Measurements from ENCODE around the gene CPED1. TPM values are rescaled to one million over a fixed set of nuclear protein-coding genes. Genes with fewer than 3 reads are reported as not detected.

The CPED1 gene
- total RNA-seq, 2 experiments from 2014 or later: not detected

DNA sequence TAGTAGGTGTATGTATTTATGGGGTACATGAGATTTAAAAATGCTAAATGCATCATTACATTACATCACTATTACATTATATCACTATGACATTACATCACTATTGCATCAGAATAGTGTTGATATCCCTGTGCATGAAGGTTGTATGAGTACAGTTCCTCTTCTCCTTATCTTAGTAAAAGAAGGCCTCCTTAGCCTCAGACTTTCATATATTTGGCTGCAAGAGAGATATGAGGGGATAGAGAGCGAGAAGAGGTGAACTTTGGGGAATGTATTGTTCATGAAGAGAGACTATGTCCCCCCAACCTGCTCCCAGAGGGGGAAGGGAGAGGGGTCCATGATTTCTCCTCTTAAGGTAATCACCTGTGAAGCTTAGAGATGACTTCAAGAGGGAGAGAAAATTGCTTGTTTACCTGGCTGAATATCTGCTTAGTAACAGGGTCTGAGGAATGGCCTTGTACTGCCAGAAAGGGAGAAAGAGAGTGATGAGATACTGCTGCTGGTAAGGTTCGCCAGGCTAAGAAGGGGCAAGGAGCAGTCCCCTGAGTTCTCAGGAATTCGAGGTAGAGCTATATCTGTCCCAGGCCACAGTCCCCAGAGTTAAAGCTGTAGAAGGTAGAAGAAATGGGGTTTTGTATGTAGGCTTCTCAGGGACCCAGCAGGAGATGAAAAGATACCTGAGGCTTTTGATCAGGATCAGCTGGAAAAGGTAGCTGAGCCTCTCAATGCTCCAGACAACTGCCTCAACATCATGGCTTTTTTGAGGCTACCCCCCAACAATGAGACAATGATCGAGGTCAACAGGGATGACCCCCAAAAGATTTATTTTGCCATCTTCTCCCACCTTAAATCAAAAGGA is 171.9 kb downstream of the CPED1 start:
- Mint-ChIP-seq H3K4me3 (no peak overlapping the region), H3K27ac (no peak overlapping the region), H3K27me3 (peaks cover 4% of the 10 kb centered on the region), H3K36me3 (no peaks in the 10 kb centered on the region), H3K9me3 (no peaks in the 10 kb centered on the region), H3K4me1 (ENCODE audit: low read depth) (no peaks in the 10 kb centered on the region)
- ChIA-PET POLR2A (no interaction called here), CTCF (interaction anchor here (0.5 kb wide), 1 partner anchor 23 kb away, joined by 3 read pairs; no protein-coding TSS in a partner anchor)
- no peak for DNase-seq
- intact Hi-C loops (cut with micrococcal nuclease): no loop called here

DNA sequence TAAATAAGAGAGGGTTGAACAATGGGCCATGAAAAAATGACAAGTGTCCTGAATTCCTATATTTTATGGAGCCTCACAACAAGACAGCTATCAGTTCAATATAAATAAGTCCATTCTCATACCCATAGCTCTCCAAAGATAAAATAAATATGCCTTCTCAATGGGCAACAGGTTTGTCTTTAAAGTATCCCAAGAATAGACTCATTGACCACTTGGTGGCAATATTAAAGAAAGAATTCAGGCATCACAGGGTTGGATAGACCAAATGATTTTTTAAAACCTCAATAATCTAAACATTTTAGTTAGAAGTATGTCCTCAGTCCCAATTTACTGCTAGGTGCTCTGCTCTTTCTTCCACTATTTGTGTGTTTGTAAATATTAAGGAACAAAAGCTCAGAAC is 175.2 kb downstream of the CPED1 start:
- DNase-seq: no peak
- Mint-ChIP-seq H3K27ac (no peak overlapping the region), H3K27me3 (peaks cover 2% of the 10 kb centered on the region), H3K4me3 (no peak overlapping the region), H3K9me3 (no peaks in the 10 kb centered on the region), H3K4me1 (ENCODE audit: low read depth) (no peaks in the 10 kb centered on the region), H3K36me3 (no peaks in the 10 kb centered on the region)
- ChIA-PET POLR2A (no interaction called here), CTCF (no interaction called here)
- intact Hi-C loops (cut with micrococcal nuclease): no loop called here

DNA sequence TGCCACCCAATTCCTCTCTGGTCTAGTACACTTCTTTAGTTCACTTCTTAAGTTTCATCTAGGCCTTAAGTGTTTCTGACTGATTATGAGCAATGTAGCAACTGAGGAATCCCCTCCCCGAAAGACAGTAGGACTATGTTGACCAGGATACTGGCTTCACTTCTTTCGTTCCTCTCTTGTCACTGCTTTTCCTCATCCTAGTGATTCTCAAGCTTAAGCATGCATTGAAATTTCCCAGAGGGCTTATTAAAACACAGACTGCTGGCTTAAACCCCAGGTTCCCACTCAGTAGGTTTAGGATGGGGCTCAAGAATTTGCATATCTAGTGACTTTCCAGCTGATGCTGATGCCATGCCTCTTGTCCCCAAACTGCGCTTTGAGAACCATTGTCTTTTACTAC is 175.7 kb downstream of the CPED1 start:
- CTCF ChIA-PET: no interaction called here
- H3K9me3 Mint-ChIP-seq: no peaks in the 10 kb centered on the region
- H3K4me3 Mint-ChIP-seq: no peak overlapping the region
- no peak for DNase-seq
- no peaks in the 10 kb centered on the region for H3K4me1 Mint-ChIP-seq (ENCODE audit: low read depth)
- POLR2A ChIA-PET: no interaction called here
- H3K27ac Mint-ChIP-seq: no peak overlapping the region
- no peaks in the 10 kb centered on the region for H3K36me3 Mint-ChIP-seq
- intact Hi-C loops (cut with micrococcal nuclease): no loop called here
- H3K27me3 Mint-ChIP-seq: peaks cover 2% of the 10 kb centered on the region

DNA sequence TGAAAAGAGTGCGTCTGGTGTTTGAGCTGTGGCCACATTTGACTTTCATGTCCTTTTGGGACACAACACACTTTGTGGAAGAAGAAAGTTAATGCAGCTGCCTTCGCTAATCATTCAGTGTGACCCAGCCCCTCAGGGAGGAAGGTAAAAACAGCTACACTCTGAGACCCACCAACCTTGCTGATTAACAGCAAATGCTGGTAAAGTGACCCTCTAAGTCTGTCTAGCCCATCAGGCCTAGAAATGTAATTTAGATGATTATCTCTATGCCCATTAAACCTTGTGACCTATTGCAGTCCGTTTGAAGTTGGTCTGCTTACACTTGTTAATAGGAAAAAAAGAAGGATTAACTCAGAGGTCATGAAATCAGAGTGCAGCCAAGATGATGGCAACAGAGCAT is 178.4 kb downstream of the CPED1 start:
- Mint-ChIP-seq H3K4me3 (no peak overlapping the region), H3K36me3 (no peaks in the 10 kb centered on the region), H3K27ac (no peak overlapping the region), H3K4me1 (ENCODE audit: low read depth) (no peaks in the 10 kb centered on the region), H3K27me3 (peaks cover 6% of the 10 kb centered on the region), H3K9me3 (no peaks in the 10 kb centered on the region)
- ChIA-PET CTCF (no interaction called here), POLR2A (no interaction called here)
- DNase-seq: no peak
- intact Hi-C loops (cut with micrococcal nuclease): no loop called here

DNA sequence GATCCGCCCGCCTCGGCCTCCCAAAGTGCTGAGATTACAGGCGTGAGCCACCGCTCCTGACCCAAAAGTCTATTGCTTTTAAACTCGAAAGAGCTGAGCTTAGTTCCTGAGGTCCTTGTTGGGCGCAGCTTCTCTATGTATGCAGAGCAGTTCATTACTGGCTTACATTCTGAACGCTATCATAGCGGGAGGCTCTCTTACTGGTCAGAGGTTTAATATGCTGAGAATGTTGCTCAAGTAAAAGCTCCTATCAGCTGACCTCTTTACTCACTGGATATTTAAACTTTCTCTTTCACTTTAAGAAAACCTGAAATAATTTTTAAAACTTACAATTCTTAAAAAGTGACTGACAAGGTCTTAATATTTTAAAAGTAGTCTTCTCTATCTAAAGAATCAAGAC is 179.5 kb downstream of the CPED1 start:
- peaks cover 4% of the 10 kb centered on the region for H3K27me3 Mint-ChIP-seq
- CTCF ChIA-PET: no interaction called here
- no peaks in the 10 kb centered on the region for H3K4me1 Mint-ChIP-seq (ENCODE audit: low read depth)
- H3K36me3 Mint-ChIP-seq: no peaks in the 10 kb centered on the region
- no peaks in the 10 kb centered on the region for H3K9me3 Mint-ChIP-seq
- H3K4me3 Mint-ChIP-seq: no peak overlapping the region
- intact Hi-C loops (cut with micrococcal nuclease): no loop called here
- no peak overlapping the region for H3K27ac Mint-ChIP-seq
- POLR2A ChIA-PET: no interaction called here
- no peak for DNase-seq

DNA sequence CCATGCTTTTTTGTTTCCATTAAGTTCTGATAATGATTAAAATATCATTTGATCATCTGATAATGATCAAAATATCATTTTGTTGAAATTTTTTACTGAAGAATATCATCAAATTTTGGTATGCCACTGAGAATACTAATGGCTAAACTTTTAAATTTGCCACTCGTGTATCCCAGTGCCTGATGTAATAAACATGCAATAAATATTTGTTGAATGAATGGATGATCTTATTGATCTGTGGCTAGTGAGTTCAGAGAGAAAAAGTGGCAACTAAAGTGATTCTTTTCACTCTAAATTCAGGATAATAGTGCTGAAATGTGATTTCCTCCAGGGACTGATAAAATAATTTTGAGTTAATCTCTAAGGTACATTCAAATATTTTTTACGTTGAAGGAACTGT is 181.0 kb downstream of the CPED1 start:
- Mint-ChIP-seq H3K4me3 (no peak overlapping the region), H3K4me1 (ENCODE audit: low read depth) (no peaks in the 10 kb centered on the region), H3K9me3 (no peaks in the 10 kb centered on the region), H3K27ac (no peak overlapping the region), H3K27me3 (peaks cover 4% of the 10 kb centered on the region), H3K36me3 (no peaks in the 10 kb centered on the region)
- no peak for DNase-seq
- intact Hi-C loops (cut with micrococcal nuclease): no loop called here
- ChIA-PET CTCF (interaction anchor here (0.6 kb wide), 1 partner anchor 61 kb away, joined by 3 read pairs; no protein-coding TSS in a partner anchor), POLR2A (no interaction called here)

DNA sequence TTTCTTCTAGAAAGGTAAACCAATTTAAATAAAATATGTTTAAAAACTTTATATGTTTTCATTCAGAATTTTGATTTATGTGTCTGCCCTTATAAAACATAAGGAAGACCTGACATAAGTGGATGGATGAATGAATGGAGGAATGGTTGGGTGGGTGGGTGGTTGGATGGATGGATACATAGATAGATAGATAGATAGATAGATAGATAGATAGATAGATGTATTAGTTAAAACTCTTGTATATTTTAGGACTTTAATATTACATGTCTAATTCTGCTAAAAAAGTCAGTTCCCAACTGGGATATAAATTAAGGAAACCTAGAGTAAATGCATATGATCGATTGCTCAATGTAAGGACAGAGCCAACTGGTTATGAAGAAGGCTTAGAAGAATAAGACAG is 184.0 kb downstream of the CPED1 start:
- Mint-ChIP-seq H3K9me3 (no peaks in the 10 kb centered on the region), H3K4me3 (no peak overlapping the region), H3K36me3 (no peaks in the 10 kb centered on the region), H3K4me1 (ENCODE audit: low read depth) (no peaks in the 10 kb centered on the region), H3K27me3 (peaks cover 11% of the 10 kb centered on the region), H3K27ac (no peak overlapping the region)
- no peak for DNase-seq
- ChIA-PET CTCF (no interaction called here), POLR2A (no interaction called here)
- intact Hi-C loops (cut with micrococcal nuclease): no loop called here

DNA sequence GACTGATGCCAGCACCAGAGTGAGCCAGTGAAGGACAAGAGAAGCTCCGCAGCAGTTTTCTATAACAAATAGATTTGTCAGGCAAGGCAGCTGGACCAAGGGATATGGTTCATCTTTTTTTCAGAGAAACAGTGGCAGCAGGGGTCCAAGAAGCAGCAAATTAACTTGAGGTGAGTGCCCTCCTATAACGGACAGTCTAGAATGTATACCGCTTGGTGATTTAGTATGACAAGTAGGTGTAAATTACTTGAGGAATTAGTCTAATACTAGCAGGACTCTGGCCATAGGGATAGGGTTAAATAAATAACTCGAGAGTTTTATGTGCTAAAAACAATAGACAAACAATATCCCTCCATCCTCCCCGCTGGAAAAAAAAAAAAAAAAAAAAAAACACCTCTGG is 187.3 kb downstream of the CPED1 start:
- POLR2A ChIA-PET: no interaction called here
- Mint-ChIP-seq H3K9me3 (no peaks in the 10 kb centered on the region), H3K4me3 (no peak overlapping the region), H3K4me1 (ENCODE audit: low read depth) (peaks cover 6% of the 10 kb centered on the region), H3K27me3 (peaks cover 7% of the 10 kb centered on the region), H3K36me3 (no peaks in the 10 kb centered on the region), H3K27ac (no peak overlapping the region)
- intact Hi-C loops (cut with micrococcal nuclease): no loop called here
- no peak for DNase-seq
- CTCF ChIA-PET: no interaction called here

DNA sequence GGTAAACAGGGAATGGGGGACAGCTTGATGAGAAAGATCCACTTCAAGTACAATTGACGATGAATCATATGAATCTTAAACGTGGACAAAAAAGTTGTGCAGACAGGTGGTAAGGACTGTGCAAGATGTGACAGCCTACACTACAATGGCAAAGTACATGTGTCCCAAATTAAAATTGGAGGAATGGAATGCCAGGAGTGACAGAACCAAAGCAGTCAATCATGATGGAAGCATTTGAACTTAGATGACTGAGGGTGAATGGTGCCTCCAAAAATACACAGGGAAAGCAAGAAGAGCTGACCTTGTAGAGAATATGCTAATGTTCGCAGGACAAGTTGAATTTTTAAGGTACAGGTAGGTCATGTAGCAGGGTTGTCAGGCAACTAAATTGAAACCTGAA is 189.9 kb downstream of the CPED1 start:
- POLR2A ChIA-PET: no interaction called here
- no peak overlapping the region for H3K4me3 Mint-ChIP-seq

DNA sequence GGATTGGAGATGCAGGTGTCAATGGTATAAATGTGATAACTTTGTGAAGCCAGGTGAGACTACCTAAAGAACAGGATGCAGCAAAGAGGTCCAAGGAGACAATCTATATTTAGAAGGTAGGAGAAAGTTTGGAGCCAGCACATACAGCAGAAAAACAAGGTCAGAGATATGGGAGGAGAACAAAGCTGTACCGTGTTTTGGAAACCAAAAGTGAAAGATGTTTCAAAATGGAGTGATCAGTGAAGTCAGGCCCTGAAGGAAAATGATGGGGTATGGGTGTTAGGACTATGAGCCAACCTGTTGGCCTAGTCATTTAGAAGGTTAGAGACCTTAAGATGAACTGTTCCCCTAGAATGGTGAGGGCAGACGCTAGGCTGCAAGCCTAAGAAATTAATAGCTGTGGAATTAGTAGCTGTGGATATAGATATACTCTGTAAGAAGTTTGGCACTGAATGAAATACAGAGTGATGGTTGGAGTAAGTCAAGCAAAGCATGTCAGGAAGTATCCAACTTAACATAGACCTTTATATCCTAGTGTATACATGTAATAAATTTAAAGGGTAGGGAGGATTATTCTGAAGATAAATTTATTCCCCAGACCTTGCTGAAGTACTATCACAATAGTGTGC is 190.5 kb downstream of the CPED1 start:
- Mint-ChIP-seq H3K27ac (no peak overlapping the region), H3K4me1 (ENCODE audit: low read depth) (peaks cover 6% of the 10 kb centered on the region), H3K27me3 (peaks cover 7% of the 10 kb centered on the region), H3K4me3 (no peak overlapping the region), H3K36me3 (no peaks in the 10 kb centered on the region), H3K9me3 (no peaks in the 10 kb centered on the region)
- ChIA-PET CTCF (interaction anchor here (0.5 to 0.9 kb wide), 2 partner anchors 9 to 71 kb away, joined by 3 read pairs; no protein-coding TSS in a partner anchor), POLR2A (no interaction called here)
- intact Hi-C loops (cut with micrococcal nuclease): no loop called here
- DNase-seq: no peak

More for the DNA sequence above, 189.9 kb downstream of the CPED1 start:
- intact Hi-C loops (cut with micrococcal nuclease): no loop called here
- peaks cover 6% of the 10 kb centered on the region for H3K4me1 Mint-ChIP-seq (ENCODE audit: low read depth)
- H3K36me3 Mint-ChIP-seq: no peaks in the 10 kb centered on the region
- H3K9me3 Mint-ChIP-seq: no peaks in the 10 kb centered on the region
- CTCF ChIA-PET: no interaction called here
- DNase-seq: no peak
- peaks cover 7% of the 10 kb centered on the region for H3K27me3 Mint-ChIP-seq
- H3K27ac Mint-ChIP-seq: no peak overlapping the region

DNA sequence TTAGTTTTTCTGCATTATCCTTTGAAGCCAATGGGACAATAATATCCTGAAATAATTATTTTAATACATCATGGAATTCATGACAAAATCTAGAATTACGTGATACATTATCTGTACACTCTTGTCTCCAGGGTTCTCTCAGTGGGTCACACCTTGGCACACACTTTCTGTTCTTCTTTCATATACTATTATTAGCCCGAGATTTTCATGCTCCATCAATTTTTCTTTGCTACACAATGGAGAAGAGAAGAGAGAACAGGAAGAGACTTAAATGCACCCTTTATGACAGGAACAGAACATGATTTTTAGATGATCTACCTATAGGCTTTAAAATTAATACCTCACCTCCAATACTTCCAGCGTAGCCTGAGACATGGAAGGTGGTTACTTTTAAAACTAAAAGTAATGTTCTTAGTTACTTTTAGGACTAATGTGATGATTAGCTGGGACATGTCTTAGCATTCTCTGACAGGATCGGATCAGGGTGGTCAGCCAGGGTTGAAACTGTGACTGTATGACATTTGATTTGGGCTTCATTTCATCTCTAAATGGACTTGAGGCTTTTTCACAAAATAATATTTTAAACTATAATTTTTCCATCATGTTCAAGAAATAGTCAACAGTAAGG is 192.0 kb downstream of the CPED1 start:
- intact Hi-C loops (cut with micrococcal nuclease): no loop called here
- H3K27me3 Mint-ChIP-seq: peaks cover 5% of the 10 kb centered on the region
- H3K27ac Mint-ChIP-seq: no peak overlapping the region
- ChIA-PET POLR2A (no interaction called here), CTCF (no interaction called here)
- H3K36me3 Mint-ChIP-seq: no peaks in the 10 kb centered on the region
- H3K4me1 Mint-ChIP-seq (ENCODE audit: low read depth): peaks cover 6% of the 10 kb centered on the region
- DNase-seq: no peak
- H3K9me3 Mint-ChIP-seq: no peaks in the 10 kb centered on the region
- H3K4me3 Mint-ChIP-seq: no peak overlapping the region

DNA sequence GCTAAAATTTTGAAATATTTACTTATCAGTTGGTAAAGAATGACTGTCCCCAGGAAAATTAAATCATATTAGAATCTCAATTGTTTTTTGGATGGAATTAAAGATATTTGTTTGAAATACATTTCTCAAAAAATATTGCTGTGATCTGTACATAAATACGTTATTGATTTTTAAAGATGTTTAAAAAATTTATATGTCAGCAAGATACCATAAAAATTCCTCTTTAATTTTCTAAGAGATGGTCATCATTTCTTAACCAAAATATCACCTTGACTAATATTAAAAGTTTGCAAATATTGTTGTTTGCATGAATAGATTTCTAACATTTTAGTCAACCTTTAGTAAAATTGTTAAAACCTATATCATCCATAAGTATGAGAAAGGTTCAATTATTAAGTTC is 192.8 kb downstream of the CPED1 start:
- Mint-ChIP-seq H3K27ac (no peak overlapping the region), H3K4me1 (ENCODE audit: low read depth) (peaks cover 6% of the 10 kb centered on the region), H3K4me3 (no peak overlapping the region), H3K36me3 (no peaks in the 10 kb centered on the region), H3K27me3 (peaks cover 5% of the 10 kb centered on the region), H3K9me3 (no peaks in the 10 kb centered on the region)
- intact Hi-C loops (cut with micrococcal nuclease): no loop called here
- no peak for DNase-seq
- ChIA-PET CTCF (no interaction called here), POLR2A (no interaction called here)

DNA sequence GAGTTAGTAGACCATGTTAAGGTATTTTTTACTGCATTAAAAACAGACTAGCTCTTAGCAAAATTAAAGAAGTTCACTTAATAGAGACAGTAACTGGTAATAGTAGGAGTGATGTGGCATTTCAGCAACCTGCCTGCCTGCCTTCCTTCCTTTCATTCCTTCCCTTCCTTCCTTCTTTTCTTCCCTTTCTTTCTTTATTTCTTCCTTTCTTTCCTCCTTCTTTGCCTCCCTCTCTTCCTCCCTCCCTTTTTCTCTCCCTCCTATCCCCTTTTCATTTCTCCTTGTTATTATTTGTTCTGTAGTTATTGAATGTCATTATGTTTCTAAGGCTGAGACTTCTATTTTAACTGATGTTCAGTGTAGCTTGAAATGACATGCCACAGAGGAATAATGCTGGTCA is 193.8 kb downstream of the CPED1 start:
- intact Hi-C loops (cut with micrococcal nuclease): no loop called here
- Mint-ChIP-seq H3K27me3 (peaks cover 2% of the 10 kb centered on the region), H3K36me3 (no peaks in the 10 kb centered on the region), H3K27ac (no peak overlapping the region), H3K4me1 (ENCODE audit: low read depth) (peaks cover 6% of the 10 kb centered on the region), H3K4me3 (no peak overlapping the region), H3K9me3 (no peaks in the 10 kb centered on the region)
- DNase-seq: no peak
- POLR2A ChIA-PET: no interaction called here
- CTCF ChIA-PET: no interaction called here
